IMR-90 (cell line): ENCODE data around the gene PSAPL1. TPM values are rescaled to one million over a fixed set of nuclear protein-coding genes. Genes with fewer than 3 reads are reported as not detected.

Source experiments
- ATAC-seq: fragments of 200-7000 bp; cut with Tn5 transposase; 2 replicates; pipeline ENCODE4 v1.9.1; 2020; ENCODE audit warnings: low read depth, mild to moderate bottlenecking, moderate library complexity
- BruUV-seq: library from RNA; stranded (reverse); fragments of 400-500 nt; replicated peaks from 2 replicates; lab custom pipeline; 2021; lab: Mats Ljungman, UMichigan
- CTCF ChIA-PET: fragments of 300-600 bp; formaldehyde crosslinking; extraction: SDS; loops from one replicate; lab custom pipeline; 2021; ENCODE audit warnings: antibody characterized with exemption; lab: Yijun Ruan, JAX
- POLR2A ChIA-PET: fragments of 300-600 bp; sonication (Branson Sonifier 250); formaldehyde crosslinking; loops from one replicate; lab custom pipeline; 2022; ENCODE audit warnings: antibody characterized with exemption; ENCODE audit not compliant: unreplicated experiment; lab: Charles Lee
- DNase-seq: peaks from one replicate; pipeline ENCODE4 v3.0.0; 2013
- H2AFZ ChIP-seq: replicated peaks from 2 replicates; pipeline ENCODE3; 2013; ENCODE audit warnings: low read length, mild to moderate bottlenecking; ENCODE audit not compliant: poor library complexity
- H2AK5ac ChIP-seq: 2 replicates; pipeline ENCODE4 v1.6.1; 2013; ENCODE audit warnings: low read depth, low read length, inconsistent platforms
- H2AK9ac ChIP-seq: replicated peaks from 2 replicates; pipeline ENCODE3; 2013; ENCODE audit warnings: mild to moderate bottlenecking, low read depth, low read length, moderate library complexity; ENCODE audit not compliant: poor library complexity
- H2BK120ac ChIP-seq: 2 replicates; pipeline ENCODE4 v1.6.1; 2013; ENCODE audit warnings: low read depth, low read length, inconsistent platforms
- H2BK15ac ChIP-seq: 3 replicates; pipeline ENCODE4 v1.6.1; 2013; ENCODE audit warnings: low read depth, low read length, inconsistent platforms
- H2BK20ac ChIP-seq: 2 replicates; pipeline ENCODE4 v1.6.1; 2013; ENCODE audit warnings: low read depth, mild to moderate bottlenecking, inconsistent platforms, low read length, moderate library complexity
- H2BK5ac ChIP-seq: 2 replicates; pipeline ENCODE4 v1.6.1; 2013; ENCODE audit warnings: mild to moderate bottlenecking, low read depth, low read length, inconsistent platforms; ENCODE audit not compliant: poor library complexity, severe bottlenecking
- H3K14ac ChIP-seq: replicated peaks from 2 replicates; pipeline ENCODE4 v1.6.1; 2013; ENCODE audit warnings: low read depth, low read length, inconsistent platforms
- H3K18ac ChIP-seq: 2 replicates; pipeline ENCODE4 v1.6.1; 2013; ENCODE audit warnings: low read depth, low read length, control low read depth
- H3K23ac ChIP-seq: 2 replicates; pipeline ENCODE4 v1.6.1; 2013; ENCODE audit warnings: low read depth, low read length, inconsistent platforms
- H3K27ac ChIP-seq: 2 replicates; pipeline ENCODE4 v1.5.1; 2013; ENCODE audit warnings: mild to moderate bottlenecking, control low read depth, low read length; ENCODE audit not compliant: insufficient read depth
- H3K27me3 ChIP-seq: 2 replicates; pipeline ENCODE4 v1.6.1; 2013; ENCODE audit warnings: low read length; ENCODE audit not compliant: control insufficient read depth, insufficient read depth
- H3K36me3 ChIP-seq: 2 replicates; pipeline ENCODE4 v1.6.1; 2013; ENCODE audit warnings: low read length, mixed read lengths; ENCODE audit not compliant: control insufficient read depth, insufficient read depth
- H3K4ac ChIP-seq: 2 replicates; pipeline ENCODE4 v1.6.1; 2013; ENCODE audit warnings: low read depth, low read length, inconsistent platforms
- H3K4me1 ChIP-seq: 2 replicates; pipeline ENCODE4 v1.6.1; 2013; ENCODE audit warnings: low read length, mixed read lengths; ENCODE audit not compliant: control insufficient read depth, insufficient read depth
- H3K4me2 ChIP-seq: 2 replicates; pipeline ENCODE4 v1.6.1; 2013; ENCODE audit warnings: low read depth, mild to moderate bottlenecking, control low read depth, low read length, moderate library complexity
- H3K4me3 ChIP-seq: 2 replicates; pipeline ENCODE4 v1.5.1; 2013; ENCODE audit warnings: low read depth, mild to moderate bottlenecking, control low read depth, low read length, moderate library complexity; ENCODE audit not compliant: insufficient read depth
- H3K56ac ChIP-seq: 2 replicates; pipeline ENCODE4 v1.6.1; 2013; ENCODE audit warnings: low read length, inconsistent platforms; ENCODE audit not compliant: insufficient read depth; ENCODE audit errors: extremely low read depth
- H3K79me1 ChIP-seq, 2 experiments: 2 replicates each; pipeline ENCODE4 v1.6.1; 2013; ENCODE audit warnings: low read length in 2 of 2, inconsistent platforms in 1 of 2, low read depth in 1 of 2
- H3K9ac ChIP-seq: 2 replicates; pipeline ENCODE4 v1.6.1; 2013; ENCODE audit warnings: low read depth, low read length, control low read depth
- H3K9me1 ChIP-seq: 2 replicates; pipeline ENCODE4 v1.6.1; 2013; ENCODE audit warnings: low read length, inconsistent platforms; ENCODE audit not compliant: insufficient read depth
- H3K9me3 ChIP-seq: 2 replicates; pipeline ENCODE4 v1.6.1; 2013; ENCODE audit warnings: low read length; ENCODE audit not compliant: control insufficient read depth, insufficient read depth
- H4K20me1 ChIP-seq: 2 replicates; pipeline ENCODE4 v1.6.1; 2013; ENCODE audit warnings: low read length, inconsistent platforms; ENCODE audit not compliant: insufficient read depth
- H4K5ac ChIP-seq: 2 replicates; pipeline ENCODE4 v1.6.1; 2013; ENCODE audit warnings: mild to moderate bottlenecking, low read depth, low read length, control low read depth
- H4K8ac ChIP-seq, 2 experiments: 2 replicates each; pipeline ENCODE4 v1.6.1; 2013; ENCODE audit warnings: low read depth in 2 of 2, low read length in 2 of 2, control low read depth in 1 of 2, inconsistent platforms in 1 of 2
- H4K91ac ChIP-seq: 2 replicates; pipeline ENCODE4 v1.6.1; 2013; ENCODE audit warnings: low read depth, low read length, inconsistent platforms; ENCODE audit not compliant: insufficient read depth
- BHLHE40 ChIP-seq: fragments of 150-350 bp; IDR thresholded peaks from 2 replicates; pipeline ENCODE4 v1.6.1; 2016; ENCODE audit warnings: mild to moderate bottlenecking, low read depth, low read length
- CEBPB ChIP-seq: IDR thresholded peaks from 2 replicates; pipeline ENCODE4 v1.6.1; 2012; ENCODE audit warnings: low read depth, low read length, improper control_type of control experiment
- CHD1 ChIP-seq: IDR thresholded peaks from 2 replicates; pipeline ENCODE4 v1.6.1; 2012; ENCODE audit warnings: low read depth, low read length, improper control_type of control experiment
- CTCF ChIP-seq: conservative IDR thresholded peaks from 2 replicates; pipeline ENCODE4 v1.5.1; 2012; ENCODE audit warnings: mild to moderate bottlenecking, low read depth, low read length, improper control_type of control experiment
- ELK1 ChIP-seq: fragments of 150-350 bp; IDR thresholded peaks from 2 replicates; pipeline ENCODE4 v1.6.1; 2016; ENCODE audit warnings: low read depth, mild to moderate bottlenecking, low read length, moderate library complexity, borderline replicate concordance
- MAFK ChIP-seq: IDR thresholded peaks from 2 replicates; pipeline ENCODE4 v1.6.1; 2012; ENCODE audit warnings: low read depth, low read length, improper control_type of control experiment
- MAZ ChIP-seq: IDR thresholded peaks from 2 replicates; pipeline ENCODE4 v1.6.1; 2012; ENCODE audit warnings: low read depth, mild to moderate bottlenecking, low read length, improper control_type of control experiment, moderate library complexity, borderline replicate concordance
- MXI1 ChIP-seq: IDR thresholded peaks from 2 replicates; pipeline ENCODE4 v1.6.1; 2012; ENCODE audit warnings: low read depth, mild to moderate bottlenecking, low read length, moderate library complexity, borderline replicate concordance
- NFE2L2 ChIP-seq: fragments of 150-350 bp; IDR thresholded peaks from 2 replicates; pipeline ENCODE4 v1.6.1; 2016; ENCODE audit warnings: low read depth, mild to moderate bottlenecking, low read length
- POLR2A ChIP-seq: IDR thresholded peaks from 2 replicates; pipeline ENCODE4 v1.6.1; 2012; ENCODE audit warnings: mild to moderate bottlenecking, low read depth, low read length
- RCOR1 ChIP-seq: IDR thresholded peaks from 2 replicates; pipeline ENCODE4 v1.6.1; 2012; ENCODE audit warnings: mild to moderate bottlenecking, low read length, improper control_type of control experiment; ENCODE audit not compliant: insufficient replicate concordance
- RFX5 ChIP-seq: IDR thresholded peaks from 2 replicates; pipeline ENCODE4 v1.8.0; 2012; ENCODE audit warnings: low read depth, mild to moderate bottlenecking, low read length, moderate library complexity
- SMC3 ChIP-seq: fragments of 150-350 bp; IDR thresholded peaks from 2 replicates; pipeline ENCODE4 v1.6.1; 2016; ENCODE audit warnings: low read depth, mild to moderate bottlenecking, antibody characterized with exemption, low read length, moderate library complexity
- USF2 ChIP-seq: fragments of 150-350 bp; IDR thresholded peaks from 2 replicates; pipeline ENCODE4 v1.6.1; 2017; ENCODE audit warnings: mild to moderate bottlenecking, antibody characterized with exemption, low read length, low read depth
- WGBS, 2 experiments: methylation state at CpG; one replicate each; pipeline versions ENCODE4 v1.1.5 to v1.1.7; 2013; ENCODE audit warnings: missing lambda C conversion rate in 2 of 2; ENCODE audit not compliant: insufficient read length in 1 of 2; ENCODE audit errors: extremely low coverage in 2 of 2; 5-methylcytosine and 5-hydroxymethylcytosine counted together
- dilution Hi-C: fragments of 300-500 bp; cut with HindIII; formaldehyde crosslinking; loops from one replicate; pipeline ENCODE4 v1.14.3; 2018; ENCODE audit warnings: low sequenced_read_pairs; ENCODE audit not compliant: unreplicated experiment
- in situ Hi-C: fragments of 300-500 bp; cut with MboI; formaldehyde crosslinking; loops from 3 replicates; pipeline ENCODE4 v1.14.3; 2019; ENCODE audit warnings: low sequenced_read_pairs, inconsistent platforms, mixed read lengths
- intact Hi-C: fragments of 100-400 bp; cut with micrococcal nuclease; formaldehyde crosslinking; loops from 2 replicates; pipeline ENCODE4 v1.10.0; 2022
- polyA plus RNA-seq, 3 experiments: library from polyadenylated mRNA; depleted of rRNA; stranded (reverse); fragments of >200 nt; gene quantifications; 2 replicates each; pipeline ENCODE4 v1.2.3, GENCODE V29; 2012; ENCODE audit warnings: low replicate concordance in 1 of 3
- total RNA-seq: library from RNA; depleted of rRNA; stranded (reverse); fragments of >200 nt; gene quantifications from 2 replicates; pipeline ENCODE4 v1.2.3, GENCODE V29; 2012

The PSAPL1 gene
- total and polyA plus RNA-seq, 2 of the 4 experiments (the other 2 are of a cell fraction), result not detected

GRCh38 chr4:7422898-7423180 lies 11.9 kb downstream of the PSAPL1 start:
- H3K4ac ChIP-seq, result no peak overlapping the region
- H2AK9ac ChIP-seq, result no peak overlapping the region
- H3K4me2 ChIP-seq, result no peak overlapping the region
- POLR2A ChIA-PET, result no interaction called here
- H2BK15ac ChIP-seq, result no peak overlapping the region
- H4K20me1 ChIP-seq, result no peaks in the 10 kb centered on the region
- no peak for ATAC-seq
- intact Hi-C loops (no loop called here), dilution Hi-C loops (no loop called here), in situ Hi-C loops (no loop called here)
- H3K14ac ChIP-seq, result no peak overlapping the region
- H2BK120ac ChIP-seq, result no peak overlapping the region
- H3K9me1 ChIP-seq, result no peaks in the 10 kb centered on the region
- BruUV-seq, result no TSS peak
- CTCF ChIA-PET, result no interaction called here
- no peak for DNase-seq
- H2AFZ ChIP-seq, result no peak overlapping the region
- H3K56ac ChIP-seq, result no peak overlapping the region
- no peak overlapping the region for H3K9ac ChIP-seq
- H3K36me3 ChIP-seq, result no peaks in the 10 kb centered on the region
- no peak overlapping the region for H3K18ac ChIP-seq
- no peak overlapping the region for H3K23ac ChIP-seq
- no peak overlapping the region for H2AK5ac ChIP-seq
- no peaks in the 10 kb centered on the region for H3K9me3 ChIP-seq
- peaks cover 11% of the 10 kb centered on the region; the same call in 1 of the 2 replicates for H3K27me3 ChIP-seq
- H4K8ac ChIP-seq, result no peak overlapping the region
- no CpG with 5 or more reads among the region's 9 CpGs for WGBS, 2 experiments
- H4K91ac ChIP-seq, result no peak overlapping the region
- no peak overlapping the region for H3K4me3 ChIP-seq
- no peak overlapping the region for H3K27ac ChIP-seq
- no peaks in the 10 kb centered on the region for H3K79me1 ChIP-seq
- H2BK20ac ChIP-seq, result no peak overlapping the region
- H3K4me1 ChIP-seq, result no peaks in the 10 kb centered on the region
- no peak for TF ChIP-seq CTCF
- TF ChIP-seq USF2, result no peak
- no peak for TF ChIP-seq SMC3
- TF ChIP-seq CEBPB, result no peak
- TF ChIP-seq MAFK, result no peak
- TF ChIP-seq MAZ, result no peak
- no peak for TF ChIP-seq CHD1
- TF ChIP-seq ELK1, result no peak
- no peak for TF ChIP-seq MXI1
- TF ChIP-seq BHLHE40, result no peak
- no peak for TF ChIP-seq POLR2A
- no peak for TF ChIP-seq NFE2L2
- no peak for TF ChIP-seq RCOR1
- TF ChIP-seq RFX5, result no peak
- H4K5ac ChIP-seq, result no peak overlapping the region
- H2BK5ac ChIP-seq, result no peak overlapping the region
